Left lung (tissue), 14 donors: ENCODE data around the gene RALGAPA1. TPM values are rescaled to one million over a fixed set of nuclear protein-coding genes. Genes with fewer than 3 reads are reported as not detected.
A peak's percentile ranks its signal among the peaks of the same experiment; 100 is the strongest.
"Not testable (repeated sequence)": the region's sequence is repeated elsewhere in the genome, so short reads cannot be mapped to it uniquely, and the experiment has no call there.

Experiments used
- ATAC-seq: fragments of 200-7000 bp; cut with Tn5 transposase; one replicate; pipeline ENCODE4 v1.9.1; 2020; ENCODE audit warnings: moderate library complexity
- DNase-seq, 4 donors: peaks; one replicate each; pipeline ENCODE4 v3.0.0-alpha.2; 2013 to 2020
- H3K27ac ChIP-seq, 2 donors: fragments of 200-600 bp; sonication (generic) in 1 of 2; one replicate each; pipeline versions ENCODE4 v1.5.0 to v1.8.0; 2020 to 2021
- H3K27me3 ChIP-seq, 2 donors: fragments of 200-600 bp; sonication (generic) in 1 of 2; one replicate each; pipeline versions ENCODE4 v1.5.0 to v1.8.0; 2020 to 2021
- H3K36me3 ChIP-seq, 2 donors: fragments of 200-600 bp; sonication (generic) in 1 of 2; one replicate each; pipeline versions ENCODE4 v1.5.0 to v1.8.0; 2020 to 2021
- H3K4me1 ChIP-seq, 2 donors: fragments of 200-600 bp; one replicate each; pipeline ENCODE4 v1.8.0; 2021
- H3K4me3 ChIP-seq, 2 donors: fragments of 200-600 bp; sonication (generic) in 1 of 2; one replicate each; pipeline versions ENCODE4 v1.5.0 to v1.8.0; 2020 to 2021; ENCODE audit warnings: mild to moderate bottlenecking in 1 of 2
- H3K9me3 ChIP-seq, 2 donors: fragments of 200-600 bp; sonication (generic) in 1 of 2; one replicate each; pipeline versions ENCODE4 v1.5.0 to v1.8.0; 2020 to 2021
- CTCF ChIP-seq, 2 donors: fragments of 200-600 bp; sonication (generic) in 1 of 2; IDR thresholded peaks; one replicate each; pipeline versions ENCODE4 v1.5.0 to v1.8.0; 2021; ENCODE audit warnings: antibody characterized with exemption in 2 of 2
- intact Hi-C, 2 donors: fragments of 100-400 bp; cut with DNase I; formaldehyde crosslinking; loops; one replicate each; pipeline versions ENCODE4 v1.11.2 to v1.14.2; 2022
- long read RNA-seq, 12 donors: library from polyadenylated mRNA in 2 of 12; unstranded in 2 of 12; transcript quantifications; one replicate each; pipeline ENCODE4 v2.0.0 and lab custom pipeline, GENCODE V29; 2019 to 2026
- polyA plus RNA-seq, 6 donors: library from polyadenylated mRNA; unstranded; fragments of 120-200 nt; gene quantifications; one replicate each; pipeline ENCODE4 v1.2.1, GENCODE V29; 2013; ENCODE audit not compliant: insufficient read length in 6 of 6
- total RNA-seq, 2 donors: library from RNA; stranded (reverse); fragmentation: NEBNext Ultra II Directional; extraction: Animal tissue kit (Norgen Biotek cat#: 25700); gene quantifications; one replicate each; pipeline ENCODE4 v1.2.1, GENCODE V29; 2021
- donor health status: DM: no; HTN: yes; CAD: no.
- donor health status: DM: no; HTN: no; CAD: no.

RALGAPA1 gene
- total RNA-seq (10 to 100 TPM; 48.2 to 58.7 TPM), polyA plus RNA-seq (10 to 100 TPM; 42.0 to 57.6 (median 47.5) TPM)
- long read RNA-seq, donor 1, partial matches to known transcripts, result 8 of 8 reads
- long read RNA-seq, donor 1, other reads (novel, unspliced or antisense), result 0 of 8 reads
- long read RNA-seq, donor 2, partial matches to known transcripts, result 0 of 2 reads
- long read RNA-seq, donor 2, other reads (novel, unspliced or antisense), result 0 of 2 reads
- long read RNA-seq, donor 3, full-length matches to known transcripts, result 1 of 1 reads
- long read RNA-seq, donor 3, partial matches to known transcripts, result 0 of 1 reads
- long read RNA-seq, donor 3, other reads (novel, unspliced or antisense), result 0 of 1 reads
- long read RNA-seq, donor 4, partial matches to known transcripts, result 2 of 2 reads
- long read RNA-seq, donor 4, other reads (novel, unspliced or antisense), result 0 of 2 reads
- long read RNA-seq, donor 5, partial matches to known transcripts, result 0 of 2 reads
- long read RNA-seq, donor 5, other reads (novel, unspliced or antisense), result 0 of 2 reads
- long read RNA-seq, donor 6, partial matches to known transcripts, result 24 of 24 reads
- long read RNA-seq, donor 6, other reads (novel, unspliced or antisense), result 0 of 24 reads
- long read RNA-seq, donor 7, partial matches to known transcripts, result 5 of 6 reads
- long read RNA-seq, donor 7, other reads (novel, unspliced or antisense), result 0 of 6 reads
- long read RNA-seq, donor 8, partial matches to known transcripts, result 6 of 6 reads
- long read RNA-seq, donor 8, other reads (novel, unspliced or antisense), result 0 of 6 reads
- long read RNA-seq, donor 9, result 0 reads
- long read RNA-seq, donor 10, partial matches to known transcripts, result 1 of 2 reads
- long read RNA-seq, donor 10, other reads (novel, unspliced or antisense), result 1 of 2 reads
- long read RNA-seq, donor 11, partial matches to known transcripts, result 0 of 1 reads
- long read RNA-seq, donor 11, other reads (novel, unspliced or antisense), result 0 of 1 reads
- long read RNA-seq, donor 12, partial matches to known transcripts, result 20 of 28 reads
- long read RNA-seq, donor 12, other reads (novel, unspliced or antisense), result 8 of 28 reads

DNA sequence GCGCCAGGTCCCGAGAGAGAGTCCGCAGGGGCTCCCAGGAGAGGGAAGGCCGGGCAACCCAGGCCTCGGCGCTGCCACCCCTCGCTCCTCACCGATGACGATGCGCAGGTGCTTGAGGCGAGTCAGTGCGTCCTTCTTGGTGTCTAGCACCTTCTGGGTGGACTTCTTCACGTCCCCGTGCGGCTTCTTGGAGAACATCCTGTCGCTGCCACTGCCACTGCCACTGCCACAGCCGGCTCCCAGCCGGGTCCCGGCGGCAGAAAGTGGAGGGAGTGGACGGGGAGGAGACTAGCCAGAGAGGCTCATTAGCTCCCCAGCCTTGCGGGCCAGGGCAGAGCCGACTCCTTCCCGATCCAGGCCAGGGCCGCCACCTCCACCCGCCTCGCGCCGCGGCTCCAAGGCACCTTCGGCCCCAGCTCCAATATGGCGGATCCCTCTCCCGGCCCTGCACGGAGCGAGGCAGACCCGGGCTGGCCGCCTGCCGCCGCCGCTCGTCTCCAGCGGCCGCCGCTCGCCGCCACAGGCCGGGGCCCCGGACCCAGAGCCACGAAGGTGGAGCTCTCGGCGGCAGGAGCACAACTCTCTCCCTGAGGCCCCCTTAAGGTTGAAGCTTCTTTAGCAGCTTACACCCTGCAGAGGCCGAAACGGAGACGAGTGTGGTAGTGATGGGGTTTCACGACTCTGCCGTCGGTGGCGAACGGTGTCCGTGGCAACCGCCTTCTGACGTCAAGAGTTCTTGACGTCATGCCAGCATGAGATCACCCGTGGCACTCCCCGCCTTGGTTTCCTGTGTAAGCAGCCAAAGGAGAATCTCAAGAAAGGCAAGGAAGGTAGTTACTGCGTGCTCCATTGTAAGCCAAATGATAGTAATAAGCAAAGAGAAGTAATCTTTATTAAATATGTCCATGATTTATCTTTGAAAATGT, at the start of gene RALGAPA1:
Gene RALGAPA1, minus strand, starts transcription at position 658 of the 926 bp plus-strand sequence. Its CDS starts 460 bp downstream, at position 198.
- ATAC-seq, result peak; percentile 97
- H3K27me3 ChIP-seq, intact Hi-C loops, H3K36me3 ChIP-seq, H3K9me3 ChIP-seq: not testable (repeated sequence)
- DNase-seq, result peak; percentile 89 to 99 (median 92)
- peak within 1 kb of the TSS; percentile 53 to 73 for H3K4me3 ChIP-seq
- peak; percentile 11 to 37 for TF ChIP-seq CTCF (IDR thresholded peaks at IDR 0.05)
- H3K4me1 ChIP-seq, result peaks cover 9 to 23% of the 10 kb centered on the region in 2 donors
- H3K27ac ChIP-seq, result peak within 1 kb of the TSS; percentile 89 to 95

GRCh38 chr14:35858521-35859209, 49.6 kb upstream of the RALGAPA1 start:
- H3K27ac ChIP-seq, result no peak overlapping the region
- no peaks in the 10 kb centered on the region for H3K9me3 ChIP-seq
- intact Hi-C loops, result no loop called here
- no peak for TF ChIP-seq CTCF (IDR thresholded peaks at IDR 0.05)
- H3K4me3 ChIP-seq, result no peak overlapping the region
- peaks cover 0 to 11% of the 10 kb centered on the region in 2 donors for H3K36me3 ChIP-seq
- ATAC-seq, result no peak
- DNase-seq, result no peak
- H3K27me3 ChIP-seq, result no peaks in the 10 kb centered on the region
- no peaks in the 10 kb centered on the region for H3K4me1 ChIP-seq

DNA sequence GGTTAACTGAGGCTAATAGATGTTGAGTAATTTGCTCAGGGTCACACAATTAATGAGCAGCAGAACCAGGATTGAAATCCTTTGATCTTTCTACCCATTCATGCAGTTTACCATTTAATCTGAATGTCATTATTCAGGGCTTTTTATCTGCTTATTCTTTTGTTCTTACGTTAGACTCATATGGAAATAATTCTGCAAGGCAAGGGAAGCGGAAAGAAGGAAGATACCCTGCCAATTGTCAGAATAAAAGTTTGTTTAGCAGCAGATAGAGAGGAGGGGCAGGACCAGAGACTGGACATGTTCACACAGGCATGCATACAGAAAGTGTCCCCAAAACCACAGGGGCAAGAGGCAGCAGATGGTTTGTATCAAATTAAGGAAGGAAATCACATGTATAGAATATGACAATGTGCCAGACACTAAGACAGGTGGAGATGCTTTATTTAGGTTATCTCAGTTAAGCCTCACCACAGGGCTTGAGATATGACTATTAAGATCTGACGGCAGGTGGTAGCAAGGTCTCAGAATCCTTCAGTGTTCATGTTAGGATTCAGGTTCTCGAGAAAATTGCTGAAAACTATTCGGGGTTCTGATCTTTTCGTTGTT, 46.9 kb upstream of the RALGAPA1 start:
- DNase-seq (no peak), ATAC-seq (no peak)
- Histone ChIP-seq H3K4me3 (no peak overlapping the region), H3K36me3 (peaks cover 0 to 12% of the 10 kb centered on the region in 2 donors), H3K4me1 (no peaks in the 10 kb centered on the region), H3K9me3 (peaks cover 0 to 3% of the 10 kb centered on the region in 2 donors), H3K27ac (no peak overlapping the region), H3K27me3 (no peaks in the 10 kb centered on the region)
- no peak for TF ChIP-seq CTCF (IDR thresholded peaks at IDR 0.05)
- intact Hi-C loops, result no loop called here

GRCh38 chr14:35854696-35855270, 45.7 kb upstream of the RALGAPA1 start:
- Histone ChIP-seq H3K36me3 (peaks cover 0 to 18% of the 10 kb centered on the region in 2 donors), H3K27me3 (no peaks in the 10 kb centered on the region), H3K9me3 (peaks cover 0 to 3% of the 10 kb centered on the region in 2 donors), H3K27ac (no peak overlapping the region), H3K4me3 (no peak overlapping the region), H3K4me1 (no peaks in the 10 kb centered on the region)
- ATAC-seq, result no peak
- intact Hi-C loops, result no loop called here
- no peak for TF ChIP-seq CTCF (IDR thresholded peaks at IDR 0.05)
- no peak for DNase-seq
